DMS 273 (cell line): ENCODE data around the gene FUT9.

ENCODE experiments used
- DNase-seq: peaks from one replicate; lab custom pipeline; 2025; ENCODE audit not compliant: unreplicated experiment; lab: John Stamatoyannopoulos, UW

The FUT9 gene

DNA sequence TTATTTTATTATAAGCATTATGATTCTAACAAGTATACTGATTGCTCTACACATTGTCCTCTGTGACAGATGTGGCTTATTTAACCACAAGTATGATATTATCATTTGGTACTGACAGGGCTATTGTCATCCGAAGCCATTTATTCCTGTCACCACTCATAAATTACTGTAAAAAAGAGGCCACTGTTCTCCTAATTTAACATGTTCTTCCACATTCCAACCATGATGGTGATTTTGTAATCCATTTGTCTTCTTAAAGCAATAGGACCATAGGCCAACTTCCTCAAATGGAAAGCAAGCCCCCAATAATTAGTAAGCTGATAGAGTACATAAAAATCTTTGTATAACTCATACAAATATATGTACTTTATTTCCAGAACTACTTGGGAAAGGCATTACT, 50.6 kb downstream of the FUT9 start:
- DNase-seq, result no peak

DNA sequence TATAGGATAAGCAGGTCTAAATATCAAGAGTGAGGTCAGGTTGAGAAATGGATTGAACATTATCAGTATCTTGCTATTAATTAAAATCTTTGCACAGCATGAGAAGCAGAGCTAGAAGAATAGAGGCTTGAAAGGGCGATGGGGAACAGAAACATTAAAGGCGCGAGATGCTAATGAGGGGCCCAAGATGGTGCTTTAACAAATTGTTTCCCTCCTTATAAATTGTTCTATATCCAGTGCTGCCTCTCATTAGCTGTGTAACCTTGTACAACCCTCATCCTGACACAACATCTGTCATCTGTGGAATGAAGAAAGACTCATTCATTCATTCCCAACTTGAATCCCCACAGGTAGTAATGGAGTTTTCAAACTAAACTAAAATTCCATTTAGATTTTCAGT, 57.8 kb downstream of the FUT9 start:
- DNase-seq, result no peak

- no peak for DNase-seq
Measured at GRCh38 chr6:96074006-96074405, 58.2 kb downstream of the FUT9 start.

- DNase-seq, result no peak
Measured at GRCh38 chr6:96075826-96076225, 60.1 kb downstream of the FUT9 start.

DNA sequence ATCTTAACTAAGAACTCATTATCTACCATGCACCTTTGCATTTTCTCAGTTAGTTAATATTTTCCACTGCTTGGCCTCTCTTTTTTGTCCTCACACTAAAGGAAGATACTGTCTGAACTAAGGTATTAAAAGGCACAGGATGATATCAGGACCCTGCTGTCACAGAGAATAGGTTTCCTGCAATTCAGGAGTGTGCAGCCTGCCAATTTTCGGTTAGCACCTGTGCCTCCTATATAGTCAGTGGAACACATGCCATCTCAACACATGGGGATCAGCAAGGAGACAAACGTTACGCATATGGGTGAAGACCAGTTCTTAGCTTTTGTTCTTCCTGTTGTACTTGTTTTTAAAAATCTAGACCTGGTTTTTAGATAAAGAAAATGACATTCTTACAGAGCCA, 71.0 kb downstream of the FUT9 start:
- DNase-seq, result no peak

GRCh38 chr6:96089173-96089572, 73.4 kb downstream of the FUT9 start:
- DNase-seq, result peak; percentile 15

- DNase-seq, result no peak
Measured at GRCh38 chr6:96094077-96094476, 78.3 kb downstream of the FUT9 start.

DNA sequence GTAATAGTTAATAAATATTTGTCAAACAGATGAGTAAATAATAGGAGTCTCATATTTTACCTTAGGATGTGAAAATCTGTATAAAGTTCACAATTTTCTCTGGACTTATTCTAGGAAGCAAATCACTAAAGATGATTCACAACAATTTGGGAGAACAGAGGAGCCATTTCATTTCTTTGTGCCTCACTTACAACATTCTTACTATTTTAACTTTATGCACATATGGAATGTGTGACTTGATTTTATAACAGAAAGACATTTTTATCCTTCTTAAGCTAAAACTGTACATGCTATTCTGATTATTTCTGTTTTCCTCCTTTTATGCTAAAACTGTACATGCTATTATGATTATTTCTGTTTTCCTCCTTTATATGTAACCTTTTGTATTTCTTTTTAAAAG, 83.3 kb downstream of the FUT9 start:
- DNase-seq, result no peak

GRCh38 chr6:96101564-96101963, 85.8 kb downstream of the FUT9 start:
- DNase-seq, result no peak

- DNase-seq, result no peak
Measured at GRCh38 chr6:96104910-96105309, 89.1 kb downstream of the FUT9 start.

- DNase-seq, result no peak
Measured at GRCh38 chr6:96110878-96111277, 95.1 kb downstream of the FUT9 start.

DNA sequence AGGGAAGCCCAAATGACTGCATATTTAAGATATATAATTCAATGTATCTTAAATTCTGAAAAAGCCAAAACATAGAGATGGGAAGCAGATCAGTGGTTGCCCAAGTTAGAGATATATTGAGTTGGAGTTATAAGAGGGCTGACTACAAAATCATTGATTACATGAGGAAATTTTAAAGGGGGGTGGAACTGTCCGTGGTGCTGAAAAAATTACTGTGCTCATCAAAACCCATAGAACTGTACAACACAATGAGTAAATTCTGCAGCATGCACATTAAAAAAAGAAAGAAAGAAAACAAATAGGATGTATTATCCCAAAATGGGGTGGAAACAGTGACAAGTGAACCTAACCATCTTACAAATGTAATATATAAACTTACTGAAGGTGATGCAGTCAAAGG, 100.9 kb downstream of the FUT9 start:
- peak; percentile 1 for DNase-seq

GRCh38 chr6:96124778-96125177, 109.0 kb downstream of the FUT9 start:
- no peak for DNase-seq

- DNase-seq, result no peak
Measured at GRCh38 chr6:96138406-96138805, 122.6 kb downstream of the FUT9 start.

DNA sequence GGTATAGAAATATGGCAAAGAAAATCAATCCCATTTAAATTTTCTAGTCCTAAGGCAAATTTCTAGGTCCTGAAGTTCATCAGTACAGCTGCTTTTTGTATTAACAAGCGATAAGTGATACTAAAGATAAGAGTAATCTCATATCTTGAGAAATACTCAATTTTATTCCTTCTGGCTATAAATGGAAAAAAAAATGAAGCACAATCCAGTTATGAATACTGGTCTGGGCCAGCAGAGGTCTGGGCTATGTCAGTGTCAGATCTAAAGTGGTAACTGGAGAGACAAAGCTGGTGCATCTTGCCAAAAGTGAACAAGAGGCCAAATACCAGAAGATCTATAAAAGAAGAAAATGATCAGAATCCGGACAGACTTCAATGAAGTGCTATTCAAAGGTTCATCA, 126.4 kb downstream of the FUT9 start:
- DNase-seq, result no peak

- DNase-seq, result no peak
Measured at GRCh38 chr6:96150431-96150830, 134.7 kb downstream of the FUT9 start.

DNA sequence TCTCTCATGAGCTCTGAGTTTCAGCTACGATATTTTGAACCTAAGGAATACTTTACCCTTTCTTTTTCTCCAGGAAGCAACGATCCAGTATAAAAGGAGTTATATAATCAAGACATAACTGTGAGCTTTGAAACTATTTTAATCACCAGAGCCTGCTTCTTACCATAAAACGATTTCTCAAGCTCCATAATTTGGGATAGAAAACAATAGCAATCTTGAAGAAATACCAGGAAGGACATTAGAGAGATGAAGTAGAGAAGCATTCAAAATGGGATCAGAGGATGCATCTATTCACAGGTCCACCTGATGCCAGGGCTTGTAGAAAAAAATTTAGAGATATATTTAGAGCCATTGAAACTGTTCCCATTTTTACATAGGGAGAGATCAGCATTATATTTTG, 135.9 kb downstream of the FUT9 start:
- no peak for DNase-seq

- no peak for DNase-seq
Measured at GRCh38 chr6:96152114-96152708, 136.4 kb downstream of the FUT9 start.

- DNase-seq, result peak; percentile 6
Measured at GRCh38 chr6:96153775-96154174, 138.0 kb downstream of the FUT9 start.

DNA sequence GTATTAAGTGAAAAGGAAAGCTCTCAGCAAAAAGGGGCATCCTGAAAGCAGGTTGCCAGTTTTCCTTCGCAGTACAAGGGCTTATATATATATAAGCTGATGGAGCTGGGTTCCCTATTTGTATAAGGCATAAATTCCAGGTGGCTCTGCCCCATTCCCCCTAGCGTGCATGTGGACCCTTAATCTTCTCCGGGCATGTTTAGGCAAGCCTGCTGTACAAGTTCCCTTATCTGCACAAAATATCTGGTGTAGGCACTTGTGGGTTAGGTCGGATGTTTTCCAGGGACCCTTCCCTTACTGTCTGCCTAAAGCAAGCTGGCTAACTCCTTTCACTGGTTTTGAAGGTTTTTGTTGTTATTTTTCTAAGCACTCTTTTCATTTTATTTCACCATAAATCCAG, 140.7 kb downstream of the FUT9 start:
- peak; percentile 15 for DNase-seq

DNA sequence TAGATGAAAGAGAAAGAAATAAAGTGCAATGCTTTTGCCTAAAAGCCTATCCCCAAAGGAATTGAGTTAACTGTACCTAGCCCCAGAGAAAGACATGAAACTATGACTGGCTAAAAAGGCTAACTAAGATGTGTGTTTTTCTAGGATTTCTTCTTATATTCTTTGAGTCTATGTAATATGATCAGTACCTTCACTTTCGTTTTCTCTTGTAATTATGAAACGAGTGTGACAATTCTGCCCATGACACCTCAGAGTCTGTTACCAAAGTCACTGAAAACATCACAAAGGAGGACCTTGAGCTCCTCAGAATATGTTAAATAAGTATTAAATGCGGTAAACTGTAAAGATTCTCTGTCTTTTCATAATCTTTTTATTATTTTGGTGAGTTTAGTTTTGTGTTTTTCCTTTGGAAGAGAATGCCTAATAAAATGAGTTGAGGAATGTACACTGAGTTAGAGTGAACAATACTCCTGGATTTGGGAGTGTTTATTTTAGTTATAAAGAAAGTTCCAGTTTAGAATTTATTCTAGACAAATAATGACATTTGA, 141.3 kb downstream of the FUT9 start:
- DNase-seq, result no peak

- DNase-seq, result no peak
Measured at GRCh38 chr6:96162711-96163120, 146.9 kb downstream of the FUT9 start.

DNA sequence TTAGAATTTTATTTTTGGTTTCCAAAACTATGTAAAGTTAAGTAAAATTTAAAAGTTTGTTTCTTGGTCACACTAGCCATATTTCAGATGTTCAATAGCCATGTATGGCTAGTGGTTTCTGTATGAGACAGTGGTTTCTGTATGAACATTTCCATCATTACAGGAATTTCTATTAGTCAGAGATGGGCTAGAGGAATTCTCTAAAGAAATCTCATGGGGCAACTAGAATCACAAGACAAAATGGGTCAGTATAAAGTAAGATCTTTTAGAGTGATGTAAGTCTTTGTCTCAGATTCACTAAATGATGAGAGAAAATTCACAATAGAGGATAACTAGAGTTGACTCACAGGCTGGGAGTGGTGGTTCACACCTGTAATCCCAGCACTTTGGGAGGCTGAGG, 149.0 kb downstream of the FUT9 start:
- DNase-seq, result no peak
